ENCODE data around the gene TNS4.

TNS4 gene

DNA sequence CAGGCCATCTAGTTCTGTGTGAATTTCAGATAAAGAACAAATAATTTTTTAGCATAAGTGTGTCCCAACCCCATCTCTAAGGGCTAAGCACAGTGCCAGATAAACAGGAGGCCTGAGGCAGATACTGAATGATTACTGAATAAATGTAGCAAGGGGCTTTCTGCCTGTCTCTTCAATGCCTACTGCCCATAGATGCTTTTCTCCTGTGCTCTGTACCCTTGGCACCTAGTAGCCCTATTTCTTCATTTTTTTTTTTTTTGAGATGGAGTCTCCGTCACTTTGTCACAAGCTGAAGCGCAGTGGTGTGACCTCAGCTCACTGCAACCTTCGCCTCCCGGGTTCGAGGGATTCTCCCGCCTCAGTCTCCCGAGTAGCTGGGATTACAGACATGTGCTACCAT is 32.9 kb downstream of the TNS4 start:
- Histone ChIP-seq H3K4me1 (ENCODE audit: control insufficient read depth, insufficient read depth, low read length) (peaks cover 18% of the 10 kb centered on the region), H3K27me3 (ENCODE audit: control insufficient read depth, insufficient read depth, low read length) (no peaks in the 10 kb centered on the region), H3K9ac (ENCODE audit: low read length) (no peak overlapping the region), H3K36me3 (ENCODE audit: control insufficient read depth, insufficient read depth, low read length) (no peaks in the 10 kb centered on the region), H3K27ac (ENCODE audit: low read depth, low read length) (no peak overlapping the region), H3K4me3 (ENCODE audit: low read length) (no peak overlapping the region)

DNA sequence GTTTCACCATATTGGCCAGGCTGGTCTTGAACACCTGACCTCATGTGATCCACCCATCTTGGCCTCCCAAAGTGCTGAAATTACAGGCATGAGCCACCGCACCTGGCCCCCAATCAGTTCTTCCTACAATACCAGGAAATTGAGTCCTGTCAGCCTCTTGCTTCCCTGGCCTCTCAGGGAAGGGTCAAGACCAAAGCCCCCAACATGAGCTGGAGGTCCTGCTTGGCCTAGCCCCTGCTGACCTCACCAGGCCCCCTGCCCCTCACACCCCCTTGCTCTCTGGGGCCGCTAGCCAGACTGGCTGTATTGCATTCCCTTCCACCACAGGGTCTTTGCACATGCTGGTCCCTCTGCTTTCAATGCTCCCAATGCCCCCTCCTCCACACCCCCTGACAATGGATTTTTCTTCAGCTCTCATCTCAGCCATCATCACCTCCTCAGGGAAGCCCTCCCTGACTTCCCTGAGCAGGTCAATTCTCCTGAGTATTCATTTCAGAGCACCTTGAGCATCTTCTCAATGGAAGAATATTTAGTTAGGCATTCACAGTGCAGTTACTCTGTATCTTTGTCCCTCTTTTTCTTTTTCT is 34.0 kb downstream of the TNS4 start:
- no peaks in the 10 kb centered on the region for H3K27me3 ChIP-seq (ENCODE audit: control insufficient read depth, insufficient read depth, low read length)
- no peak overlapping the region for H3K27ac ChIP-seq (ENCODE audit: low read depth, low read length)
- no peak overlapping the region for H3K9ac ChIP-seq (ENCODE audit: low read length)
- H3K4me3 ChIP-seq (ENCODE audit: low read length) = no peak overlapping the region
- H3K36me3 ChIP-seq (ENCODE audit: control insufficient read depth, insufficient read depth, low read length) = no peaks in the 10 kb centered on the region
- H3K4me1 ChIP-seq (ENCODE audit: control insufficient read depth, insufficient read depth, low read length) = peaks cover 22% of the 10 kb centered on the region

DNA sequence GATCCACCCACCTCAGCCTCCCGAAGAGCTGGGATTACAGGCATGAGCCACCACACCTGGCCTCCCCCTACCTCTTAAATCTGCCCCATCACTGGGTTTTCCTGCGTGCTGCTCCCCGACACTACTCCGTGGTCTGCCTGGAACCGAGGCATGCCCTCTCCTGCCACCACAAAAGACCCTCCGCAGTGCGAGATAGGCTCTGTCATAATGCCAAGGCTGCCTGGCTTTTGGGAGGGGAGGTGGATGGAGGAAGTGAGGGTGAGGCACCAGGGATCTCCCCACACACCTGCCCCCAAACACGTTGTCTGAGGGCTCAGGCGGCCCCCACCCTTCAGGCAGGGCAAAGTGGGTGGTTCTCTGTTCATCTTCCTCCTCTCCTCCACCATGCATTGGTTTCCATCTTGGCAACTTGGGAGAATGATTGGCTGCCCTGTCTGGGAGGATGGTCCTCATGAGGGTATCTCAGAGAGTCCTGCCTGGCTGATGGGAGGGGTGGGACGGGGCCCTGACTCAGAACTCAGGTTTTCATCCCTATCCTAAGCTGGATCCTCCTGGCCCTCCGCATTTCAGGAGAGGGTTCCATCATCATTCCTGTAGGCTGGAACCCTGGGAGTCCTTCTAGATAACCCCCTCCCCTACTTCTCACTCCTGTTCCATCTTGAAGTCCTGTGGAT is 35.0 kb downstream of the TNS4 start:
- H3K4me3 ChIP-seq (ENCODE audit: low read length) = no peak overlapping the region
- H3K36me3 ChIP-seq (ENCODE audit: control insufficient read depth, insufficient read depth, low read length) = no peaks in the 10 kb centered on the region
- H3K9ac ChIP-seq (ENCODE audit: low read length) = no peak overlapping the region
- no peak overlapping the region for H3K27ac ChIP-seq (ENCODE audit: low read depth, low read length)
- peaks cover 24% of the 10 kb centered on the region for H3K4me1 ChIP-seq (ENCODE audit: control insufficient read depth, insufficient read depth, low read length)
- H3K27me3 ChIP-seq (ENCODE audit: control insufficient read depth, insufficient read depth, low read length) = no peaks in the 10 kb centered on the region

DNA sequence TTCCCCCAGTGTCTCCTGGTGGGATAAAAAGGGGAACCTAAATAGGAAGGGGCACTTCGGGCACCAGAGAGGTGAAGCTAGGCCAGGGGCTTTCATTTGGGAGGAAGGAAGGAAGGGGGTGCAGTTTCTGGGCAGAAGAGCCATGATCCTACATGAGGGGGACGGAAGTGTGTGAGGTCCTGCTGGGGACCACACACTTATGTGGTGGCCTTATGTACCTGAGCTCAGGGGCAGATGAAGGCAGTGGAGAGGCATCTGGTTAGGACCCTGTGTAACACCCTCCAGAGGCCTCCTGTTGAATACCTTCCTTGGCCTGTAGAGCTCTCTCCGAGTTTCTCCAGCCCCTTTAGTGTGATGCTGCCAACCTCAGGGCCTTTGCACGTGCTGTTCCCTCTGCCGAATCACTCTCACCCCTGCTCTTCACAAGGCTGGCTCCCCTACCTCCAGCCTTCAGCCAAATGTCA is 37.0 kb downstream of the TNS4 start:
- no peak overlapping the region for H3K27ac ChIP-seq (ENCODE audit: low read depth, low read length)

DNA sequence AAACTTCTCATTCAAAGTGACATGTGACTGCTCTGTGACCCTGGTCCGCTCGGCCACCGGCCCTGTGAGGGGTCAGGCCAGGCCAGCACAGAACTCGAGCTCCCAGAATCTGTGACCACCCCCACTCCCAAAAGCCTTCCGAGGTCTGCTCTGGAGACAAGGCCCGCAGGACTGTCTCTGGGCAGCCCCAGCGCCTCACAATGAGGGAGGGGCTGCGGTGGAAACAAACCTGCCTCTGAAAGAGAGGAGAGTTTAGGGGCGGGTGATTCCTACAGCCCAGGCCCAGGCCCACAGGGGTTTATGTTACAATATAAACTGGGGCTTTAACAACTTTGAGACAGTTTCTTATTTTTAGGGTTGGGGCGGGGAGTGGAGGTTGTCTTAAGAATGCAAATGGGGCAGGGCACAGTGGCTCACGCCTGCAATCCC is 38.3 kb downstream of the TNS4 start:
- H3K36me3 ChIP-seq (ENCODE audit: control insufficient read depth, insufficient read depth, low read length) = no peaks in the 10 kb centered on the region
- no peak overlapping the region for H3K9ac ChIP-seq (ENCODE audit: low read length)
- H3K4me3 ChIP-seq (ENCODE audit: low read length) = no peak overlapping the region
- H3K27ac ChIP-seq (ENCODE audit: low read depth, low read length) = peak overlapping the region; percentile 15
- H3K4me1 ChIP-seq (ENCODE audit: control insufficient read depth, insufficient read depth, low read length) = peaks cover 45% of the 10 kb centered on the region
- H3K27me3 ChIP-seq (ENCODE audit: control insufficient read depth, insufficient read depth, low read length) = no peaks in the 10 kb centered on the region

More for the DNA sequence above, 37.0 kb downstream of the TNS4 start:
- Histone ChIP-seq H3K4me3 (ENCODE audit: low read length) (no peak overlapping the region), H3K4me1 (ENCODE audit: control insufficient read depth, insufficient read depth, low read length) (peaks cover 33% of the 10 kb centered on the region), H3K36me3 (ENCODE audit: control insufficient read depth, insufficient read depth, low read length) (no peaks in the 10 kb centered on the region), H3K27me3 (ENCODE audit: control insufficient read depth, insufficient read depth, low read length) (no peaks in the 10 kb centered on the region), H3K9ac (ENCODE audit: low read length) (no peak overlapping the region)

DNA sequence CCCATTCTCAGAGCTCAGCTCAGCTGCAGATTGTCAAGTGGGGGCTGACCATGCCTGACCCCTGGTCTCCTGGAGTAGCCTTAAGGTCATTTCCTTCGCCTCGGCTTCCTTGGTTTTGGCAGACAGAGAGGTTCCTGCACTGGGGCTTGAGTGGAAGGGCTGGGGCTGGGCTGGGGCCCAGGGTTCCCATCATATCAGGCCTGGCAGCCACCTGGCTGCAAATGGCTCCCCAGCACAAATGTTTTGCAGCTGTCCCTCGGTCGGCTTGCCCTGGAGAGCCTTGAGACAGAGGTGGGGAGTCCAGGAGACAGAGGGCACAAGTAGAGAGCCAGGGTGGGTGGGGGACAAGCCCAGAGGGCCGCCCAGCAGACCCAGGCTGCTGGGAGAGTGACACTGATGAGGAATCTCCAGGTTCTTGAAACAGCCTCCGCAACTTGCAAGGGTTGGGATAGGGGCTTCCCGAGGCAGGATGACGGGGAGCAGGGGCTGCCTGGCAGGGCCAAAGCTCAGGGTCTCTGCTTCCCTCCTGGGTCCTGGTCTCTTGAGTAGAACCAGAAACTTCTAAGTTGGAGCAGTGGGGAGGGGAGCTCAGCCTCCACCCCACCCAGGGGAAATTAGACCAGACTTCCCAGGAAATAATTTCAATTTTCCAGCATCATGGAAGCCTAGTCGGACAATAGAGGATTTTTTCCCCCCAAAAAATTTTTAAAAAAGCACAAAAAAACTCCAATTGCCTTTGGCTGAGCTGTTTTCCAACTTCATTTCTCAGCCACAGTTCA is 38.9 kb downstream of the TNS4 start:
- peaks cover 51% of the 10 kb centered on the region for H3K4me1 ChIP-seq (ENCODE audit: control insufficient read depth, insufficient read depth, low read length)
- no peak overlapping the region for H3K4me3 ChIP-seq (ENCODE audit: low read length)
- no peak overlapping the region for H3K9ac ChIP-seq (ENCODE audit: low read length)

DNA sequence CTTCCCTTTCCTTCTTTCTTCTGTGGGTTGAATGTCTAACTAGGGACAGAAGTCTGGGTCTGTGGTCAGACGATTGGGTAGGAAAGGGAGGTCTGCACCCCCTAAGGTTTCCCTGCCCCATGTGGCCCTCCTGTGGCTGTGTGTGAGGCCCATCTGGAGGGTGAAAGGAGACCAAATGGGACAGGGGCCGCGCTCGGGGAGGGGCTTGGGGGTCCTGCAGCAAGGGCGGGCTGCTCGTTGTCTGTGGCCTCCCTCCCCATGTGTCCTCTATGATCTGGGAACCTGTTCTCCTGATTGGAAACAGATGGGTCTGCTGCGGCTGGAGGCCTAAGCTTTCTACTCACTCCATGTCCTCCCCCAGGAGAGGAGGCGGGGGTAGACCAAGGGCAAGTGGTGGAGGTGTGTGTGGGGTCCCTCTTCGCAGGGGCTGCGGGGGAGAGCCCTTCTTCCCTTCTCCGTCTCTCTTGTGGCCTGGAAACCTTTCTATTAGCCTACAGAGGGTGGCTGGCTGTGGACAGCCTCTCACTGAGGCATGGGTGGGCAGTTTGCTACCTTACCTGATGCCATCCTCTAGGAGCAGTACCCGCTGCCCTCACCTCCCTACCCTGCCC is 39.6 kb downstream of the TNS4 start:
- Histone ChIP-seq H3K9ac (ENCODE audit: low read length) (no peak overlapping the region), H3K4me1 (ENCODE audit: control insufficient read depth, insufficient read depth, low read length) (peaks cover 58% of the 10 kb centered on the region), H3K27me3 (ENCODE audit: control insufficient read depth, insufficient read depth, low read length) (no peaks in the 10 kb centered on the region), H3K36me3 (ENCODE audit: control insufficient read depth, insufficient read depth, low read length) (peaks cover 5% of the 10 kb centered on the region), H3K27ac (ENCODE audit: low read depth, low read length) (peak overlapping the region; percentile 55), H3K4me3 (ENCODE audit: low read length) (no peak overlapping the region)

More for the DNA sequence above, 38.9 kb downstream of the TNS4 start:
- H3K27me3 ChIP-seq (ENCODE audit: control insufficient read depth, insufficient read depth, low read length) = no peaks in the 10 kb centered on the region
- peak overlapping the region; percentile 55 for H3K27ac ChIP-seq (ENCODE audit: low read depth, low read length)
- H3K36me3 ChIP-seq (ENCODE audit: control insufficient read depth, insufficient read depth, low read length) = no peaks in the 10 kb centered on the region

DNA sequence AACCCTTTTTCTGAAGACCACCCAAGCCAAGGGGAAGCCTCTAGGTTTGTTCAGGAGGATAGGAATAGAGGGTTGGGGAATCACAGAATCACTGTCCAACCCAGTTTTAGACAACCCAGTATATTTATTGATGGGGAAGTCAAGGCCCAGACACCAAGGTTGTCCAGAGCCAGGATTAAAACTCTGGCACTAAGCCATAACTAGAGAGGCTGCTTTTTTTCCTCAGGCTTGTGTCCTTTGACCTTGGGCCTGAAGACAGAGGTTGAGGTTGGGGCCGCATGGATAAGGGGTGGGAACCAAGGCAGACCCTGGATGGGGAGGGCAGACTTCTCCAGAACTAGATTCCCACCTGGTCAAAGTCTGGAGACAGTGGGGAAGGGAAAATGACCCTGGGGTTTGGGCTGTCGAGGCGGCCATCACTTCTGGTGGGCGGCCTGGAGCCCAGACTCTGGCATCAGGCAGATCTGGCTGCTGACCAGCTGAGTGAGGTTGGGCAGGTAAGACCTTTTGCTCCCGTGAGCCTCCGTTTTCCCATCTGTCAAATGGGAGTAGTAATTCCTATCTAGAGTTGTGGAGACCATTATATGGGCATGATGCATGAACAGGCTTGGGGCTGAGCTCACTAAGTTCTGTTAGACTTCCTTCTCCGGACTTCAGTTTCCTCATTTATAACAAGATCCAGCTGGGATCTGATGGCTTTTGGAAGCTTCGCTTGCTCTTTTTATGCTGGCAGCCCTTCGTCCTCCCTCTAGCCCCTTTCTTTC is 40.3 kb downstream of the TNS4 start:
- H3K27me3 ChIP-seq (ENCODE audit: control insufficient read depth, insufficient read depth, low read length) = no peaks in the 10 kb centered on the region
- peaks cover 65% of the 10 kb centered on the region for H3K4me1 ChIP-seq (ENCODE audit: control insufficient read depth, insufficient read depth, low read length)
- peaks cover 12% of the 10 kb centered on the region for H3K36me3 ChIP-seq (ENCODE audit: control insufficient read depth, insufficient read depth, low read length)
- no peak overlapping the region for H3K4me3 ChIP-seq (ENCODE audit: low read length)
- H3K9ac ChIP-seq (ENCODE audit: low read length) = no peak overlapping the region
- H3K27ac ChIP-seq (ENCODE audit: low read depth, low read length) = peak overlapping the region; percentile 55

DNA sequence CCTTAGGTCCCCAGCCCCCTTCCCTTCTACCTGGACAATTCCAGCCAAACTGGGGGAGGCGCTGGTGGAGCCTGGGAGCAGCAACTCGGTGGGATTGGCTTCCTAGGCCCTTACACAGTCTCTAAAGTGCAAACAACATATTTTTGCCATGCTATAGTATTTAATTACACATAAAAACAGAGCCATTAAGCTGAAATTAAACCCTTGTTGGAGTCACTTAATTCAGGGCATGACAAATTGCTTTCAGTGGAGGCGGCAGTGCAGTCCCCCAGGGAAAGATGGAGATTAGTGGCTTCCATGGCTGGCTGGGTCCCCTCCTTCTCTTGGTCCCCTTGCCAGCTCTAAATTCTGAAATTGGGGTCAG is 40.8 kb downstream of the TNS4 start:
- H3K27ac ChIP-seq (ENCODE audit: low read depth, low read length) = peak overlapping the region; percentile 55
- peaks cover 70% of the 10 kb centered on the region for H3K4me1 ChIP-seq (ENCODE audit: control insufficient read depth, insufficient read depth, low read length)
- H3K36me3 ChIP-seq (ENCODE audit: control insufficient read depth, insufficient read depth, low read length) = peaks cover 14% of the 10 kb centered on the region
- no peaks in the 10 kb centered on the region for H3K27me3 ChIP-seq (ENCODE audit: control insufficient read depth, insufficient read depth, low read length)
- H3K9ac ChIP-seq (ENCODE audit: low read length) = no peak overlapping the region
- H3K4me3 ChIP-seq (ENCODE audit: low read length) = no peak overlapping the region

DNA sequence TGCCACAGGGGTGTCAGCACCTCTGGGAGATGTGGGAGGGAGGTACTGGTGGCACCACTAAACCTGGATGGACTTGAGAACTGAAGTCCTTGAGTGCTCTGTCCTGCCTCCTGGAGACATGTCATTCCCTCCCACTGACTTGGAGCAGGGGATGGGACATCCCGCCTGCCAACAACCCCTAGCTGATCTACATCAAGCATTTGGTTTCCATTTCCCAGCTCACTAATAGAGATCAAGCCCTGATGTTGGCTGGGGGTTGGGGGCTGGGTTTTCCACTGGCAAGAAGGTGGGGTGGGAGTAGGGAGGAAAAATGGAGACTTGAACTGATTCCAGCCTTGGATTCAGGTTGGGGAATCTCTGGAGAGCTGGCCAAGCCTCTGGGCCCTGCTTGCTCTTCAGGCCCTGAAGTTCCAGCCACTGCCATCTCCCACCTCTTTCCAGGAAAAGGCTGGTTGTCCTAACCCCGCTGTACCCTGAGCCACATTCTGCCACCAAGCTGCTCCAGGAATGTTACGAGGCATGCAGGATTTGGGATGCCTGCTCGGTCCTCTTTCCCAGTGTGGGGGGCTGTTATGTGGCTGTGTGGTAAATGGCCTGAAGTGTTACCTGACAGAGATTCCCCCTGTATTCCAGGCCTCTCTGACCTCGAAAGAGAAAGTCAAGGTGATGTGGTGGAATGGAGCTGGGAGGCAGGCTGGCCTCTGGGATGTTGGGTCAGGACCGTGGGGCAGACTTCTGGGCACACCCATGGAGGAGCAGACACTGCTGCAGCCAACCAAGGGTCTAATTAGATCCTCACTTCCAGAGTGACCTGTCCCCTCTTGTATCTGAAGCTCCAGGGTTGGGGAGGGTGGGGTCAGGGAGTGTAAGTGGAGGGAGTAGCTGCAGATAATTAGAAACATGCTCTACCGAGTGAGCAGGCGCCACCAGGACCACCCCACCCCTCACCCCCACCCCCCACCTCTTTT is 41.5 kb downstream of the TNS4 start:
- H3K9ac ChIP-seq (ENCODE audit: low read length) = no peak overlapping the region
- peaks cover 70% of the 10 kb centered on the region for H3K4me1 ChIP-seq (ENCODE audit: control insufficient read depth, insufficient read depth, low read length)
- H3K27me3 ChIP-seq (ENCODE audit: control insufficient read depth, insufficient read depth, low read length) = no peaks in the 10 kb centered on the region
- no peak overlapping the region for H3K4me3 ChIP-seq (ENCODE audit: low read length)
- peaks cover 14% of the 10 kb centered on the region for H3K36me3 ChIP-seq (ENCODE audit: control insufficient read depth, insufficient read depth, low read length)
- peak overlapping the region; percentile 51 for H3K27ac ChIP-seq (ENCODE audit: low read depth, low read length)

DNA sequence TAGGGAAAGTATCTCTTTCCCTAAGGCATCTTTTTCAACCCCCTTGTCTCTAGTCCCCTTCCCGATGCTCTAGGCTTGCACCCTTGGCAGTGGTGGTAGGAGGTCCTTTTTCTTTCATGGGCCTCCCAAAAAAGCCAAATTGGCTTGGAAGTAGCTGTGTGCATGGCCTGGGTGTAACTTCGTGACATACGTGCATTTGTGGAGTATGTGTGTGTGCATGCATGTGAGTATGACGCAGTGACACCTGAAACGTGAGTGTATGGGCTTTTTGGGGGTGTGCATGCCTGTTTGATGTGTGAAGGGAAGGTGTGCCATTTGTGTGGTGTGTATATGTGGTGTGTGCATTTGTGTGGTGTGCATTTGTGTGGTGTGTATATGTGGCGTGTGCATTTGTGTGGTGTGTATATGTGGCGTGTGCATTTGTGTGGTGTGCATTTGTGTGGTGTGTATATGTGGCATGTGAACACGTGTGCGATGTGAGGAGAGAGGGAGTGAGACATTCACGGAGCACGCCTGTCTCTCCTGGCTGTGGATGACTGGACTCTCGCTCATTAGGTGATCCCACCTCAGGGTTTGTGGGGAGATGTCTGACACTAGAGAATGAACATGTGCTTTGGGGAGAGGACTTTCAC is 42.5 kb downstream of the TNS4 start:
- Histone ChIP-seq H3K4me3 (ENCODE audit: low read length) (no peak overlapping the region), H3K9ac (ENCODE audit: low read length) (no peak overlapping the region), H3K4me1 (ENCODE audit: control insufficient read depth, insufficient read depth, low read length) (peaks cover 72% of the 10 kb centered on the region), H3K27ac (ENCODE audit: low read depth, low read length) (peak overlapping the region; percentile 51), H3K27me3 (ENCODE audit: control insufficient read depth, insufficient read depth, low read length) (no peaks in the 10 kb centered on the region), H3K36me3 (ENCODE audit: control insufficient read depth, insufficient read depth, low read length) (peaks cover 20% of the 10 kb centered on the region)
